HG02623 (cell line): ENCODE measurements around the gene ZC3H7A.

Source experiments
- ATAC-seq: cut with Tn5 transposase; IDR thresholded peaks from one replicate; pipeline ENCODE4 v1.9.1; 2021; ENCODE audit warnings: moderate library complexity; ENCODE audit not compliant: unreplicated experiment

ZC3H7A gene

DNA sequence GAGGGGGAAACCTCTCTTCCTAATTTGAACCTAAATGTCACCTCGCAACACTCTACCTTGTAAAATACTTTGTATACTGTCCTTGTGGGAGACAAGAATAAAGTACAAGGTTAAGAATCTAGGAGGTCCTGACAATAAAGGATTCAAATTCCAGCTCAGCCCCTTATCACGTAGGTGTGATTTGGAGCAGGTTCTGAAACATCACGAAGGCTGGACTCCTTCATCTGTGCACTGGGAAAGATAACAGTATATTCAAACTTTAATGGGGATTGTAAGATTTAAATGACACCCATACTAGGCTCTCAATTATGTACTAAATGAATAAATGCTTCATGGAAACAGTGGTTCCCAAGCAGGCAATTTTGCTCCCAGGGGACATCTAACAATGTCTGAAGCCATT is 56.5 kb downstream of the ZC3H7A start:
- ATAC-seq, result no peak

DNA sequence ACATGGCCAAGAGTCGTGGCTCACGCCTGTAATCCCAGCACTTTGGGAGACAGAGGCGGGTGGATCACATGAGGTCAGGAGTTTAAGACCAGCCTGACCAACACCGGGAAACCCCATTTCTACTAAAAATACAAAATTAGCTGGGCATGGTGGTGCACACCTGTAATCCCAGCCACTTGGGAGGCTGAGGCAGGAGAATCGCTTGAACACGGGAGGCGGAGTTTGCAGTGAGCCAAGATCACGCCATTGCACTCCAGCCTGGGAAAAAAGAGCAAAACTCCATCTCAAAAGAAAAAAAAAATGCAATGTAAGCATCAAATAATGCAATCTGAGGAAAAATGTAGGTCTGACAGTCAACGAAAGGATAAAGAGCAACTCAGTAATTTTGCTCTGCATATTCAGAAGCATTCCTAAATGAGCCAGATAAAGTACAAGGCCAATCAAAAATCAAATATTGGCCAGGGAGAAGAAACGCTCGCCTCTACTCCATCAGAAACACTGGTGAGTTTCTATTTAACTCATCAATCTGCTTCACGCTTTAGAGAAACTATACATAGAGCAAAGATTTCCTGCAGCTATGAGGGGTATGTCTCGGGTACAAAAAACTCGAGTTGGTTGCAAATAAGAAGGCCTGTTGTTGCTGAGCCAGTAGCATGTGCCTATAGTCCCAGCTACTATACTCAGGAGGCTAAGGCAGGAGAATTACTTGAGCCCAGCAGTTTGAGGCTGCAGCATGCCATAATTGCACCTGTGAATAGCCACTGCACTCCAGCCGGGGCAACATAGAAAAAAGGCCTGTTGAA is 58.1 kb downstream of the ZC3H7A start:
- no peak for ATAC-seq

DNA sequence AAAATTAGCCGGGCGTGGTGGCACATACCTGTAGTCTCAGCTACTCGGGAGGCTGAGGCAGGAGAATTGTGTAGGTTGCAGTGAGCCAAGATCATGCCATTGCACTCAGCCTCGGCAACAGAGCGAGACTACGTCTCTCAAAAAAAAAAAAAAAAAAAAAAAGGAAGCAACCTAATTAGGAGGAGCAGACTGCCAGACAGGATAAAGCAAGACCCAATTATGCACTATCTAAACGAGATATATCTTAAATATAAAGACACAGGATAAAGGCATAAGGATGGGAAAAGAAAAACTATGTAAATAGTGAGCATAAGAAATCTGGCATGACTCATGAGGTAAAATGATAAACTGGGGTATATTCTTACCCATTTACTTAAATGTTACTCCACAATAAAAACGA is 59.3 kb downstream of the ZC3H7A start:
- ATAC-seq, result no peak

DNA sequence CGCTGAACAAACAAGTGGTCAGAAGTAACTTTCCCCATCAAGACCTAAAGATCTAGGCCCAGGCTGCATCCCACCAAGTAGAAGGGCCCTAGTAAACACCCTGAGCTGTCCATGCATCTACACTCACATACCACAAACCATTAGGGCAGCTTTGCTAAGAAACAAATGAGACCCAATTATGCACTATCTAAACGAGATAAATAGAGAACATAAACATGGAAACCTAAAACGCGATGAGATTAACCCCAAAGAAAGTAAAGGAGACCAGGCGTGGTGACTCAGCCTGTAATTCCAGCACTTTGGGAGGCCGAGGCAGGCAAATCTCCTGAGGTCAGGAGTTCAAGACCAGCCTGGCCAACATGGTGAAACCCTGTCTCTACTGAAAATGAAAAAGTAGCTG is 60.2 kb downstream of the ZC3H7A start:
- no peak for ATAC-seq

DNA sequence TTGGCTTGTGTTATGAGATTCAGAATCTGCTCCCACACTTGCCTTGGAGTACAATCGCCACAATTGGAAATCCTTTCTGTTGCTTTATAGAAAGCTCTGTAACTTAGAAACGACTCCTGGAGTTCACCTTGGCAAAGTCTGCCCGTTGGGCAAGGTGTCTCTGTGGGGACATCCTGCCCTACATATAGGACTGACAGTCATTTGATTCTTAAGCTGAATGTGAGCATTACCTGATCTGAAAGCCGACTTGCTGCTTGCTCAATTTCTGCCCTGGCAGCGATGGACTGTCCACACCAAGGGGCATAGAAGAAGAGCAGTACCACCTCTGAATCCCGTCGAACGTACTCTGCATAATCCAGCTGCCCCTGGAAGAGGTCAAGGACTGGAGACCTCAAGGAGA is 61.3 kb downstream of the ZC3H7A start:
- no peak for ATAC-seq

DNA sequence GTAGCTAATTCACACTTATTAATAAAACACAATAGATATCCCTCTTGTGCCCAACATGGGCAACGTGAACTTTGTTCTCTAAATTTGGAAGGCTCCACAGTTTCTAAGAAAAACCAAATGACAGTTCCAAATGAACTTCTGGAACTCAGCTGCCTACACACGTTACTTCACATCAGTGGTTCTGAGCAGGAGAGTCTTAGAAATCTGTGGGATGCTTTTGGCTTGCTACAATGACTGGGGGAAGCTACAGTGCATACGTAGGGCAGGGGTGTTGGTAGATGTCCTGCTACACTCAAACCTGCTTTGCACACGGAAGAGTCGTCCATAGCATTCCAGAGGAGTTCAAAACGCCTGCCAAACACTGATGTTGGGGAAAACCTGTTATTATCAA is 62.4 kb downstream of the ZC3H7A start:
- ATAC-seq, result no peak

DNA sequence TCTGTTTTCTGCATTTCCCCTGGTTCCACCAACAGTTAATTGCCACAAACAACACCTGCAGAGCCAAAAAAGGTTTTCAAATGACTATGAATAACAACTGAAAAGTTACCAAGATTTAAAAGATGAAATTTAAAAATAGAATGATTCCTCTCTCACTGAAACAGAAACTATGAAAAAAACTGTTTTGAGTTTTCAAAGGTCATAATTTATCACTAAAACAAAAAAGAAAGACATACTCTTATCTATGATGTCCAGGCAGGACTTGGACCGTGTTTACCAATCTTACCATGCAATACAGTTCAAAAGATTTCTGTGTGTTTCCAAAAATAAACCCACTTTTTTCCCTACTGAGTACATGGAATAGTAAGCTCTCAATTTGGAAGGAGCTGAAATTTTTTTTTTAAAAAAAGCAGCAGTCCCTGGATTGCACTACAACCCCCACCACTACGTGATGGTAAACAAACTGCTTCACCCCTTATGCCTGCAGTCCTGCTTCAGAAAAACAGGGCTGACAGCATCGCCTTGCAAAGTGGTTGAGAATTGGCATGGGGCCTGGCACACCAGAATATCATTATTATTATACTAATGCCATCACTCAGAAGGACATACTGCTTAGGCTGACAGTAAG is 62.9 kb downstream of the ZC3H7A start:
- no peak for ATAC-seq

DNA sequence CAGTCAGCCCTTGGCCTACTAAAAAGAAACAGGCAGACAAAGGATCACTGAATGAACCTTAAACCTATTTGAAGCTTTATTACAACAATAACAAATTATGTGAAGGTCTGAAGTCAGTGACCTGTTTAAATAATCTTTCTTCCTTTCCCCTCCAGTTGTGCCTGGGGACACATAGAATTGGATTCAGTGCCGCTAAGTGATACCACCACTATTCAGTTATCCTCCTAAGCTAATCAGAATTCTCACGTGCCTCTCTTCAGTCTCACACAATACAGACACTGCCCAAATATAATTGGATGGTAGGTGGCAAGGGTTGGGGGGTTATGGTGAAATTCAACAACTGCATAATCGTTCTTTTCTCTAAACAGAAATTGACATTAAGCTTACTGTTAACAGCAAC is 65.8 kb downstream of the ZC3H7A start:
- ATAC-seq, result no peak

DNA sequence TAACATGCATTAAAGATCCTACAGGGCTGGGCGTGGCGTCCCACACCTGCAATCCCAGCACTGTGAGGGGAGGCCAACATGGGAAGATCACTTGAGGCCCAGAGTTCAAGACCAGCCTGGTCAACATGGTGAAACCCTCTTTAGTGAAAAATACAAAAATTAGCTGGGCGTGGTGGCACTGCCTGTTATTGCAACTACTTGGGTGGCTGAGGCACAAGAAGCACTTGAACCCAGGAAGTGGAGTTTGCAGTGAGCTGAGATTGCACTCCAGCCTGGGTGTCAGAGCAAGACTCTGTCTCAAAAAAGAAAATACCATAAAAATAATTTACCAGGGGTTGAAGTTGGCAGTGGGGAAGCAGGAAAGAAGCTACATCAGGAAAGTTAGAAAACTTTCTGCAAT is 67.3 kb downstream of the ZC3H7A start:
- no peak for ATAC-seq

DNA sequence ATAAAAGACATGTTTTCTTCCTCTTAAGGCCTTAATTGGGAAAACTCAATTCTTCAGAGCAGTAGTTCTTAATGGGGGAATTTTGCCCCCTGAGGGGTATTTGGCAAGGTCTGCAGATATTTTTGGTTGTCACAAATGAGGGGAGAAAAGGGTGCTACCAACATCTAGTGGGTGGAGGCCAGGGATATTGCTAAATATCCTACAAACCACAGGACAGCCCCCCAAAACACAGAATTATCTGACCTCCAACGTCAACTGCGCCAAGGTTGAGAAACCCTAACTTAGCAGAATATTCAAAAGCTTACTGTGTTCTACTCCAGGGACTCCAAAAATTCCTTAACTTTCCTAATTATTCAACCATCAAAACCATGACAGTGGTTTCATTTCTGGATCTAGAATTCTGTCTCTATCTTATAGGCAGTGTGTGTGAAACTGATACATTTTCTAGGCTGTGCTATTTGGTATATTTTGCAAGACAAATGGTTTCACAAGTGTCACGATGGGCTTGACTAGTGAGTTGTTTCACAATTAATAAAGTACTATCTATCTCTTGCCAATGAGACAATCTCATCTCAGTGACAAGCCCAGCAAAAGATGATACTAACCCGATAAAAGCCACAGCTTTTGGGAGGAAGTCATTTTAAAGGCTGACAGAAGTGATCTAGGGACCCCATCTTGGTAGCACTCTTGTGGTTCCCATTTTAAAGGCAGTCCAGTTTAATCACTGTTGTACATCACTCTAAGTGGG is 69.1 kb downstream of the ZC3H7A start:
- ATAC-seq, result no peak

DNA sequence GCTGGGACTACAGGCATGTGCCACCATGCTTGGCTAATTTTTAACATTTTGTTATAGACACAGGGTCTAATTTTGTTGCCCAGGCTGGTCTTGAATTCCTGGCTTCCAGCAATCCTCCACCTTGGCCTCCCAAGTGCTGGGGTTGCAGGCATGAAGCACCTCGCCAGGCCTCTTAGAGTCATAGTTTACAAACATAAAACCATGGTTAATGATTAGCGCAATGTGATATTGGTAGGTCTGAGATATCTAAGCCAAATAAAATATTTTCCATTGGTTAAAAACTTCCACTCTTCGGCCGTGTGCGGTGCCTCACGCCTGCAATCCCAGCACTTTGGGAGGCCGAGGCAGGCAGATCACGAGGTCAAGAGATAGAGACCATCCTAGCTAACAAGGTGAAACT is 71.0 kb downstream of the ZC3H7A start:
- no peak for ATAC-seq

DNA sequence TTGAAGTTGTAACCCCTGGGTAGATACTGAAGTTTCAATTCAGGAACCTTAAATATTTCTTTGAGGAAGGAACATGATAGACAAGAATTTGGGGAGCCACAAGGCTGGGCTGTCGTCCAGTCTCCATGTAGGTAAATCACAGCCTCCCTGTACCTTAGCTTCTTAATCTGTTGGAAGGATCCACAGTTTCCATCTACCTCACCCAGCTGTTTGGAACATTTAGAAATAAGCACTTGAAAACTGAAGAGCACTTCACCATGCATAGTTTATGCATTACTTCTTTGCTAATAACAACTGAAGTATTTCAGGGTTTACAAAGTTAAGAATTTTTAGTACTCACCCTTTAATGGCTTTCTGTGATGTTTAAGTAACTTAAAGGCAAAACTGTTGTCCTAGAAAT is 71.6 kb downstream of the ZC3H7A start:
- no peak for ATAC-seq

DNA sequence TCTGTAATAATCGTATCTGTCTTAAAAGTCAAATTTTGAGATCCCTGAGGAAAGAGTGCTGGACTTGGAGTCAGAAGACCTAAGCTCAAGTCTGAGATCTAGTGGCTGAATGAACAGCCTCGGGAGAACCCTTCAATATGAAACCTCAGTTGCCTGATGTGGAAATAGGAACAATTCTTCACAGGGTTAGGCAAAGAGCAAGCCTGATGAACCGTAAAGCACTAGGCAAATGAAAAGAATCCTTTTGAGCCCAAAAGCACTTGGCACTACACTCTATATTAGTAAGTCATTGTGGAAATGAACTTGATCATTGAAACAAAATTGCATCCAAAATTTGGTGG is 74.6 kb downstream of the ZC3H7A start:
- ATAC-seq, result no peak

DNA sequence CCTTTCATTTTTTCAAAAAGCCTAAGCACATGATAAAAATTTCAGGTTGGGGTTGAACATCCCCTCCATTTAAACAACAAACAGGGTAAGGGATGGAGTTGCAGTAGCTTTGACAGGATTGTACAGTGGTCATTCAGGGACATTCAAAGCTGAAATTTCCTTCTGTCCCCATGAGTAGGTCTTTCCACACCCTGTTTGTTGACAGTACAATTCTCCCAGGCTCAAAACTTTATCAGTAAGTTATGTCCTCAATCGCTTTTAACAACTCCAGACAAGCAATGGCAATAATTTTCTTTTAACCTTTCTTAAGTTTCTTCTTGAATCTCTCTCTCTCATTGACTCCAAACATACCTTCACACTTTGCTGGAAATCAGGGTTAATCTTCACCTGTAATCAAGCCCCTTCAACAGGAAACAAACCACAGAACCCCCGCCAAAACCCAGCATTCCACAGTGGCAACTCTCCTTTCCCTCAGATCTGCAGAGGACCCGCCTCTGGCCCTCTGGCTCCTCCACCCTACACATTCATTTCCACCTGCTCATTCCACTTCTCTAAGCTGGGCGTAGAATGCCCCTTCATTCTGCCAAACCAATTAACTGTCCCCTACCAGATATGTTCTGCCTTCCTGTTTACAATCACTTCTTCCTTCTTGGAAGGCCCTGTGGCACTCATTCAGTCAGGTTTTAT is 75.1 kb downstream of the ZC3H7A start:
- no peak for ATAC-seq

DNA sequence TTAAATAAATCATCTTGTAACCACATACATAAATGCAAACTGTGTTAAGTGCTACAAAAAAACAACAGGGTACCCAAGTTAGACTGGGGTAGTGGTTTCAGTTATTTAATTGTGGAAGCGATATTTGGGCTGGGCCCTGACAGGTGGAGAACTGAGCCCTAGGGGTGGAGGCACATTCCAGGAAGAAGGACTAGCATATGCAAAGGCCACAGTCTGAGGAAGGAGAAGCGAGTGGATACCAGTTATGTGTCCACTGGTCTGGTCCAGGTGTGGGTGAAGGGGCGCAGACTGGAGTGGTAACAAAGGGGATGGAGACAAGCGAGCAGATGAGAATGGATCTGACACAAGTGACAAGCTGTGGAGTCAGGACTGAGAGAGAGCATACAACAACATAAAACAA is 77.3 kb downstream of the ZC3H7A start:
- no peak for ATAC-seq

DNA sequence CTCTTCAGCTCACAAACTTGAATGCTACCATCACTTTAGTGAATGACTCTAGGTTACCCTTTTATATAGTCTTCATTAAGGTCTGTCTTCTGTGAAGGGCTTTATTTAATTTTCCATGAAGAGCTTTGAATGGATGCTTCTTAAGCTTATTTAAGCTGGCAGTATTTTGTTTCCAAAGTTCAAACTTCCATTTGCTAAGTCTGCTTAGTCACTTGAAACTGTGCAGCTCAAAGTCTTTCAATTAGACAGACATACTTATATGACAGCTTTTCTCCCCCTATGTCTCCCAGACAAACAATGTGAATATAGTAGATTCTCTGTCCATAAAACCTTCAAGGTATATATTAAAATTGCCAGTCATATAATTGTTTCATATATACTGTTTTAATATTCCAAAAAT is 77.9 kb downstream of the ZC3H7A start:
- ATAC-seq, result no peak

DNA sequence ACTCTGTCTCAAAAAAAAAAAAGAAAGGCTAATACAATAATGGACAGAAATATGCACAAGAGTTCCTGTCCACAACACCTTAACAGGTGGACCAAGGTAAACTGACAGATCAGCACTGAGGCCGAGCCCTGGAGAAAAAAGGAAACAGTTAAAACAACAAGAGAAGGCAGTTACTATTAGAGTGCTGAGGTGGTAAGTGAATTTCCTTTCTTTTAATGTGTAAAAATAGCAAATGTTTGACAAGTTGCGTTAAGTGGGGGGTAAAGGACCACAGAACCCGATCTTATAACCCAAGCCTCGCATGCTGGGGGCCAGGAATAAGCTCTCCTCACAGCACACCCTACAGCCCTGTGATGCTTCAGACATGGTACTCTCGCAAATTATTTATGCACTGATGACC is 79.2 kb downstream of the ZC3H7A start:
- no peak for ATAC-seq

DNA sequence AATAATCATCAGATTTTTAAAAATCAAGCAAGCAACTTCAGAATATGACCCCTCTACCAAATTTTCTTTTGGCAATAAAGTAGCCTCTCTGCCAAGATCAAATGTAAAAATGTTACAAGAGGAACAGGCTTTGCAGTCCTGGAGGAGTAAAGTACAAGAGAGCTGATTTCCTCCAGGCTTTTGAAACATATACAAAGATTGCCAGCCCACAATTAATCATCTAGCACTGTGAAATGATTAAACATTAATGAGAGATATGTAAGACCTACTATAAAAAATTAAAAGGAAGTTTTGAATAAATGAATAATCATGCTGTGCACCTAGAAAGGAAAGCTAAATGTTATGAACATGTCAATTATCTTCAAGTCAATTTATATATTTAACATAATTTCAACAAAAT is 80.7 kb downstream of the ZC3H7A start:
- no peak for ATAC-seq

DNA sequence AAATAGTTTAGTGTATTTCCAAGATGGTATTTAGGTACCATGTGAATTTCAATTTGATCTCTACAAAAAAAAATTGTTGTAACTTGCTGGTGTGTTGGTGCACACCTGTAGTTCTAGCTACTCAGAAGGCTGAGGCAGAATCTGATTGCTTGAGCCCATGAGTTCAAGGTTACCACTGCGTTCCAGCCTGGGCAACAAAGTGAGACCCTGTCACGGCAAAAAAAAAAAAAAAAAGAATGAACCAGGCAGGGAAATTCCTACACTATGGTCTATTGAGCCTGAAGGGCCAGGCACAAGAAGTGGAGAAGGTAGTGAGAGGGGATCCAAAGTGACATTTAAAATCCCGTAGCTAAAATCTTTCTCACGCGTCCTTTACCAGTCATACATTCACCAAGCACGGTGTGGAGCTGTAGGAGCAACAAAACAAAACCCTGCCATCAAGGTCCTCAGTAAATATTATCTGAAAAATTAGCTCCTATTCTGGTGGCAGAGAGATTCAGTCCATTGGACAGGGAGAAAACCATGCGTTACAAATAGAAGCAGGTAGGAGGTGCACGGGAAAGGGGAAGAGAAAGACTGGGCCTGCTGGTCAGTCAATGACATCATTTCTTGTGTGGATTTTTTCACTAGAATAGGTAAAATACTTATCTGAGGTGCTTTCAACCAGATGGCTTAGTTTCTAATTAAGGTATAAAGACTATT is 81.7 kb downstream of the ZC3H7A start:
- no peak for ATAC-seq

DNA sequence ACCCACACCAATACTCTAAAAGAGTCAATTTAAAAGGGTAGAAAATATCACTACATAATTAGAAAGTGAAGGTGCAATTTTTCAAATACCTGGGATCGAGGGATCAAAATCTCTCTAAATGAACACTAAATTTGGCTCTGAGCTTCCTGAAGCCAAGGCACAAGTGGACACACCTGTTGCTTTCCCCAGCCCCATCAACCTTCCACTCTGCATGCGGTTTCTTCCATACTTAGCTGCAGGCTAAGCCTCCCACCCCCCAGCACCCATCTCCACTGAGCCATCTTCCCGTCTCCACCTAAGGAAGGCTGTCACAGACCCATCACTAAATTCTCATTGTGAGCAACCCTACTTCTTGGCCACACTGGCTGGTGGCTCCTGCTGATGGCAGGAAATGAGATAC is 84.9 kb downstream of the ZC3H7A start:
- no peak for ATAC-seq

DNA sequence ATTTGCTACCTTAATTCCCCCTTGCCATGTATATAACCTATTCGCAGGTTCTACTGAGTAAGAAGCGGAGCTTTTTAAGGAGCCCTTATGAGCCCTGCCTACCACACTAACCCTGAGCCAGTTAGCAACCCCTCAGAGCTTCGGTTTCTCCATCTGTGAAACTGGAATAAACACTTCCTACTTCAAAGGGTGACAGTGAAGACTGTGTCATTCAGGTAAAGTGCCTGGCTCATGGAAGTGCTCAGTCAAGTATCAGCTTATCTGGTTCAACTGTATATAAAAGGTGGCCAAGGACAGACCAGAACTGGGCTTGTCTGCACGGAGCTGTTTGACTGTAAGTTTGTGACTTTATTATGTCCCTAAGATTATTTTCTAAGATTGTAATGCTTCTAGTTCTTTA is 85.4 kb downstream of the ZC3H7A start:
- no peak for ATAC-seq
